Lower leg skin (tissue), 4 donors: ENCODE measurements around the gene SRGAP1. TPM values are rescaled to one million over a fixed set of nuclear protein-coding genes. Genes with fewer than 3 reads are reported as not detected.
"Not testable (repeated sequence)": the region's sequence is repeated elsewhere in the genome, so short reads cannot be mapped to it uniquely, and the experiment has no call there.

Experiments
- DNase-seq, 2 donors: peaks; one replicate each; pipeline ENCODE4 v3.0.0-alpha.2; 2019; ENCODE audit warnings: low spot score in 2 of 2
- H3K4me3 ChIP-seq: fragments of 200-600 bp; sonication (generic); 2 replicates; pipeline ENCODE4 v1.5.1; 2017; ENCODE audit warnings: mild to moderate bottlenecking, low read depth; ENCODE audit not compliant: poor library complexity, severe bottlenecking
- POLR2A ChIP-seq, 2 donors: fragments of 450-650 bp; IDR thresholded peaks; one replicate each; pipeline ENCODE4 v1.6.1; 2016 to 2017; ENCODE audit warnings: antibody characterized with exemption in 2 of 2, mild to moderate bottlenecking in 1 of 2, moderate library complexity in 1 of 2
- WGBS, 2 donors: methylation state at CpG; one replicate each; pipeline ENCODE4 v1.1.5; 2018; 5-methylcytosine and 5-hydroxymethylcytosine counted together
- intact Hi-C: fragments of 100-400 bp; cut with DNase I; formaldehyde crosslinking; loops from one replicate; pipeline ENCODE4 v1.15.0; 2023; ENCODE audit warnings: low total_unique reads
- total RNA-seq, 4 donors: library from RNA; depleted of rRNA; stranded (reverse); fragments of >200 nt; gene quantifications; one replicate each; pipeline ENCODE4 v1.1.0, GENCODE V29; 2016
- TF ChIP-seq, protein P1 (sequence below), 3 donors: fragments of 450-650 bp; IDR thresholded peaks; one replicate each; pipeline ENCODE4 v1.5.1; 2016; ENCODE audit warnings: antibody characterized with exemption in 3 of 3, mild to moderate bottlenecking in 3 of 3, moderate library complexity in 2 of 3

The SRGAP1 gene
- total RNA-seq, 4 donors from 2014 or later, result 1.3 to 6.0 (median 1.7) TPM

DNA sequence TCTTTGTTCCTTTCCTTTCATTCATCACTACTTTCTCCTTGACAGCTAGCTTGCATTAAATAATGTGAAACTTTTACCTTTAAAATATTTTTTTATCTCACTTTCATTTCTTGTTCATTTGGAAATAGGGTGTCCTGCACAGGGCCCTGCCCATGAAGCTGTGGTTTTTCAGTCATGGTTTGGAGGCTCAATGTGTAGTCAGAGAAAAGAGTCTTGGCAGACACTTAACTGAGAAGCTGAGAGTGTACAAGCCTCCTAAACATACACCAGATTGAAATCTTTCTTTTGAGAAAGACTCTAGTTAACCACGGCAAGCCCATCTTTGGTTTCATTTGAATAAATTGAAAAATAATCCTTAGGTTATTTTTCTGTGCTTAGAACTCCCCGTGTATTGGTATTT lies 303.4 kb downstream of the SRGAP1 start:
- no peak for TF ChIP-seq POLR2A (IDR thresholded peaks at IDR 0.05)
- TF ChIP-seq, protein P1, sequence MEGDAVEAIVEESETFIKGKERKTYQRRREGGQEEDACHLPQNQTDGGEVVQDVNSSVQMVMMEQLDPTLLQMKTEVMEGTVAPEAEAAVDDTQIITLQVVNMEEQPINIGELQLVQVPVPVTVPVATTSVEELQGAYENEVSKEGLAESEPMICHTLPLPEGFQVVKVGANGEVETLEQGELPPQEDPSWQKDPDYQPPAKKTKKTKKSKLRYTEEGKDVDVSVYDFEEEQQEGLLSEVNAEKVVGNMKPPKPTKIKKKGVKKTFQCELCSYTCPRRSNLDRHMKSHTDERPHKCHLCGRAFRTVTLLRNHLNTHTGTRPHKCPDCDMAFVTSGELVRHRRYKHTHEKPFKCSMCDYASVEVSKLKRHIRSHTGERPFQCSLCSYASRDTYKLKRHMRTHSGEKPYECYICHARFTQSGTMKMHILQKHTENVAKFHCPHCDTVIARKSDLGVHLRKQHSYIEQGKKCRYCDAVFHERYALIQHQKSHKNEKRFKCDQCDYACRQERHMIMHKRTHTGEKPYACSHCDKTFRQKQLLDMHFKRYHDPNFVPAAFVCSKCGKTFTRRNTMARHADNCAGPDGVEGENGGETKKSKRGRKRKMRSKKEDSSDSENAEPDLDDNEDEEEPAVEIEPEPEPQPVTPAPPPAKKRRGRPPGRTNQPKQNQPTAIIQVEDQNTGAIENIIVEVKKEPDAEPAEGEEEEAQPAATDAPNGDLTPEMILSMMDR (IDR thresholded peaks at IDR 0.05), result no peak
- intact Hi-C loops, result no loop called here
- no peak overlapping the region for H3K4me3 ChIP-seq
- WGBS, 2 donors, result 76 to 85% methylated on average over 2 of the region's 2 CpGs
- no peak for DNase-seq

GRCh38 chr12:64154677-64155076 lies 310.2 kb downstream of the SRGAP1 start:
- intact Hi-C loops, result no loop called here
- no peak overlapping the region for H3K4me3 ChIP-seq
- no peak for TF ChIP-seq POLR2A (IDR thresholded peaks at IDR 0.05)
- TF ChIP-seq, protein P1 (IDR thresholded peaks at IDR 0.05), result no peak
- DNase-seq, result no peak
- 66 to 74% methylated on average over 2 of the region's 2 CpGs for WGBS, 2 donors

DNA sequence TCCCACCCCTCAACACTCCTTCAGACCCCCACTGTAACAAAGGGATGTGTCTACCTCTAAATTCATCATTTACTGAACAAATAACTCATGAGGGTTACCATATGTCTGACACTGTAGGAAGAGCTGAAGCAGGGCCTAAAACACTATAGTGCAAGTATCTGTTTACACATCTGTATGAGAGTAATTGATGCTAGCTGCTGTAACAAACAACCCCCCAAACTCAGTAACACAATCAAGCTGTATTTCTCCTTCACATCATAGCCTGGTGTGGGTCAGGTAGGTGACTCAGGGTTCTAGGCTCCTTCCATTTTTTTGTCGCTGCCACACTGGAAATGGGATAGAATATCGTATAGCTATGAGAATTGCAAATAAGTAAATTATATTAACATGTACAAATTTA lies 312.6 kb downstream of the SRGAP1 start:
- DNase-seq, result no peak
- 95% methylated on average over 2 of the region's 2 CpGs for WGBS, 2 donors
- intact Hi-C loops, result no loop called here
- H3K4me3 ChIP-seq, result no peak overlapping the region
- TF ChIP-seq, protein P1 (IDR thresholded peaks at IDR 0.05), result no peak
- no peak for TF ChIP-seq POLR2A (IDR thresholded peaks at IDR 0.05)

DNA sequence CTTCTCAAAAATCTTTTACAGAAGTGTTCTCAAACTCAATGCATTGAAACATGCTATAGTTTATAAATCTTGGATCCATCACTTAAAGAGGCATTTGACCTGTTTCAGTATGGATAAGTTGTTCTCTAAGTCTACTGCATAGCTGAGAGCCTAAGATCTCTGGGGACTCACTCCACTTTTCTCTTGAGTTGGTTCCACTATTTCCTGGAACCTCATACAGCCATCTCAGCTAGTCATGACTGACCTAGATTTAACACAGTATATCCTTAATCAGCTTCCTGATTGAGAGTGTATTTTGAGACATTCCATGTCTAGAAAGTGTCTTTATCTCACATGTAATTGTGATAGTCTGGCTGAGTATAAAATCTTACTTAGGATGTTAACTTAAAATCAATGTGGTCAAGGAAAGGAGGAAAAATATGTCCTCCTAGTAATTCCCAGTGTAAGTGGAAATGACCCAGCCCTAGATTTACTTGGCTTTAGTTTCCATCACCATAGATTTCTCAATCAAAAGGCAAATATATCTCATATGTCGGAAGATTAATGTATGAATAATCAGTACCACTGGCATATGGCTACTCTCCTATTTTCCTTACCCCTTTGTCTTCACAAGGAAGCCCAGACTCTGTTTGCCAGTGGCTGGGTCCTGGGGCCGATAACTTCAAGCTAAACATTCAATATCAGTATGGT lies 315.7 kb downstream of the SRGAP1 start:
- no peak for DNase-seq

GRCh38 chr12:64160711-64161060 lies 316.2 kb downstream of the SRGAP1 start:
- intact Hi-C loops, result no loop called here
- no peak for TF ChIP-seq POLR2A (IDR thresholded peaks at IDR 0.05)
- TF ChIP-seq, protein P1 (IDR thresholded peaks at IDR 0.05), result no peak
- no peak for DNase-seq
- no peak overlapping the region for H3K4me3 ChIP-seq
- WGBS, 2 donors, result 34 to 40% methylated on average over 2 of the region's 2 CpGs

More for the DNA sequence above, 315.7 kb downstream of the SRGAP1 start:
- no peak for TF ChIP-seq POLR2A (IDR thresholded peaks at IDR 0.05)
- TF ChIP-seq, protein P1 (IDR thresholded peaks at IDR 0.05), result no peak
- intact Hi-C loops, result no loop called here
- no peak overlapping the region for H3K4me3 ChIP-seq
- WGBS, 2 donors, result 84 to 86% methylated on average over 2 of the region's 2 CpGs

GRCh38 chr12:64166606-64167005 lies 322.1 kb downstream of the SRGAP1 start:
- intact Hi-C loops, DNase-seq, H3K4me3 ChIP-seq: not testable (repeated sequence)
- 76 to 77% methylated on average over 3 of the region's 3 CpGs for WGBS, 2 donors

DNA sequence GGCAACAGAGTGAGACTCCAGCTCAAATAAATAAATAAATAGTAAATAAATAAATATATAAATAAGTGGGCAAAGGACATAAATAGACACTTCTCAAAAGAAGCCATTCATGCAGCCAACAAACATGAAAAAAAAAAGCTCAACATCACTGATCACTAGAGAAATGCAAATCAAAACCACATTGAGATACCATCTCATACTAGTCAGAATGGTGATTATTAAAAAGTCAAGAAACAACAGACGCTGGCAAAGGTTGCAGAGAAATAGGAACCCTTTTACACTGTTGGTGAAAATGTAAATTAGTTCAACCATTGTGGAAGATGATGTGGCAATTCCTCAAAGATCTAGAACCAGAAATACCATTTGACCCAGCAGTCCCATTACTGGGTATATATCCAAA lies 322.5 kb downstream of the SRGAP1 start:
- DNase-seq, H3K4me3 ChIP-seq, intact Hi-C loops: not testable (repeated sequence)
- WGBS, 2 donors, result 60 to 83% methylated on average over 1 of the region's 1 CpG
